Epithelial cell of prostate (primary cell): ENCODE data around the gene LRRIQ1.
"Not testable (repeated sequence)": the region's sequence is repeated elsewhere in the genome, so short reads cannot be mapped to it uniquely, and the experiment has no call there.

Source experiments
- DNase-seq: peaks from one replicate; pipeline ENCODE4 v3.0.0-alpha.2; 2011; ENCODE audit warnings: low read depth, low spot score
- H3K27ac ChIP-seq: fragments of 450-650 bp; 2 replicates; pipeline ENCODE4 v1.5.1; 2017; ENCODE audit warnings: mild to moderate bottlenecking

Gene LRRIQ1

GRCh38 chr12:85179680-85180270 is 143.6 kb downstream of the LRRIQ1 start:
- DNase-seq = no peak
- H3K27ac ChIP-seq = no peak overlapping the region

- H3K27ac ChIP-seq = no peak overlapping the region
- no peak for DNase-seq
Observed at GRCh38 chr12:85182699-85183098, 146.5 kb downstream of the LRRIQ1 start.

- H3K27ac ChIP-seq = no peak overlapping the region
- DNase-seq = no peak
Observed at GRCh38 chr12:85183855-85184254, 147.7 kb downstream of the LRRIQ1 start.

- no peak overlapping the region for H3K27ac ChIP-seq
- no peak for DNase-seq
Observed at GRCh38 chr12:85186236-85186635, 150.1 kb downstream of the LRRIQ1 start.

- no peak overlapping the region for H3K27ac ChIP-seq
- DNase-seq = no peak
Observed at GRCh38 chr12:85188619-85189018, 152.5 kb downstream of the LRRIQ1 start.

- H3K27ac ChIP-seq = no peak overlapping the region
- no peak for DNase-seq
Observed at GRCh38 chr12:85190728-85191127, 154.6 kb downstream of the LRRIQ1 start.

- not testable (repeated sequence) for DNase-seq, H3K27ac ChIP-seq
Observed at GRCh38 chr12:85203809-85204208, 167.7 kb downstream of the LRRIQ1 start.

GRCh38 chr12:85206543-85206942 is 170.4 kb downstream of the LRRIQ1 start:
- DNase-seq = no peak
- H3K27ac ChIP-seq = no peak overlapping the region

- not testable (repeated sequence) for DNase-seq, H3K27ac ChIP-seq
Observed at GRCh38 chr12:85224339-85224738, 188.2 kb downstream of the LRRIQ1 start.

- H3K27ac ChIP-seq = no peak overlapping the region
Observed at GRCh38 chr12:85225501-85225900, 189.3 kb downstream of the LRRIQ1 start.

GRCh38 chr12:85237327-85237726 is 201.2 kb downstream of the LRRIQ1 start:
- no peak for DNase-seq

More at GRCh38 chr12:85225501-85225900, 189.3 kb downstream of the LRRIQ1 start:
- DNase-seq = no peak

GRCh38 chr12:85244561-85244960 is 208.4 kb downstream of the LRRIQ1 start:
- no peak for DNase-seq
- no peak overlapping the region for H3K27ac ChIP-seq

More at GRCh38 chr12:85237327-85237726, 201.2 kb downstream of the LRRIQ1 start:
- no peak overlapping the region for H3K27ac ChIP-seq

- no peak overlapping the region for H3K27ac ChIP-seq
- DNase-seq = no peak
Observed at GRCh38 chr12:85253853-85254252, 217.7 kb downstream of the LRRIQ1 start.

GRCh38 chr12:85257671-85258070 is 221.5 kb downstream of the LRRIQ1 start:
- no peak for DNase-seq
- H3K27ac ChIP-seq = no peak overlapping the region

GRCh38 chr12:85260447-85260846 is 224.3 kb downstream of the LRRIQ1 start:
- no peak for DNase-seq
- no peak overlapping the region for H3K27ac ChIP-seq

GRCh38 chr12:85260896-85261295 is 224.7 kb downstream of the LRRIQ1 start:
- no peak for DNase-seq
- H3K27ac ChIP-seq = no peak overlapping the region

GRCh38 chr12:85266356-85266755 is 230.2 kb downstream of the LRRIQ1 start:
- DNase-seq = no peak
- no peak overlapping the region for H3K27ac ChIP-seq

- no peak overlapping the region for H3K27ac ChIP-seq
- DNase-seq = no peak
Observed at GRCh38 chr12:85273381-85274314, 237.5 kb downstream of the LRRIQ1 start.

- H3K27ac ChIP-seq = no peak overlapping the region
- DNase-seq = no peak
Observed at GRCh38 chr12:85274315-85274651, 238.1 kb downstream of the LRRIQ1 start.

GRCh38 chr12:85275374-85275773 is 239.2 kb downstream of the LRRIQ1 start:
- no peak for DNase-seq
- H3K27ac ChIP-seq = no peak overlapping the region

GRCh38 chr12:85277191-85277590 is 241.0 kb downstream of the LRRIQ1 start:
- no peak for DNase-seq
- no peak overlapping the region for H3K27ac ChIP-seq
